ENCODE data around the gene ZRANB3. TPM values are rescaled to one million over a fixed set of nuclear protein-coding genes. Genes with fewer than 3 reads are reported as not detected.

Gene ZRANB3
- total and polyA plus RNA-seq, 2 donors (not counting 3 experiments of a cell fraction or from before 2014, with no cell fraction given) = 2.2 to 6.0 TPM

GRCh38 chr2:135456431-135456830 lies 74.6 kb downstream of the ZRANB3 start:
- H3K79me2 ChIP-seq (ENCODE audit: control insufficient read depth, insufficient read depth, low read length) = no peaks in the 10 kb centered on the region
- no peak overlapping the region for H3K4me2 ChIP-seq (ENCODE audit: insufficient read depth, low read length)
- ChIA-PET POLR2A (no interaction called here), CTCF (no interaction called here)
- no peaks in the 10 kb centered on the region for H3K4me1 ChIP-seq (ENCODE audit: control insufficient read depth, extremely low read depth, insufficient read depth, low read length)
- FAIRE-seq = no peak
- no peak overlapping the region for H3K4me3 ChIP-seq (replicated peaks in 1 of 3; ENCODE audit: insufficient read depth in 1 of 3, low read depth in 1 of 3, low read length in 3 of 3)
- no peaks in the 10 kb centered on the region for H3K27me3 ChIP-seq (ENCODE audit: control insufficient read depth in 2 of 2, insufficient read depth in 2 of 2, low read length in 2 of 2)
- no peak overlapping the region for H3K27ac ChIP-seq (ENCODE audit: insufficient read depth, low read depth, low read length)
- TF ChIP-seq EZH2 (IDR thresholded peaks at IDR 0.05; ENCODE audit: borderline replicate concordance, low read depth, low read length, severe bottlenecking) (no peak), CTCF (IDR thresholded peaks at IDR 0.05; ENCODE audit: extremely low read depth in 1 of 2, insufficient read depth in 1 of 2, low read depth in 1 of 2, low read length in 2 of 2) (no peak), POLR2A (IDR thresholded peaks at IDR 0.05; ENCODE audit: low read depth, low read length) (no peak), JUN (IDR thresholded peaks at IDR 0.05; ENCODE audit: borderline replicate concordance, insufficient read depth, insufficient read length, low read depth) (no peak)
- dilution Hi-C loops (cut with MboI; ENCODE audit: extremely low pct_ligation_motif_present, low sequenced_read_pairs) = no loop called here
- H3K36me3 ChIP-seq (ENCODE audit: control insufficient read depth in 2 of 2, extremely low read depth in 1 of 2, insufficient read depth in 2 of 2, low read length in 2 of 2) = no peaks in the 10 kb centered on the region
- DNase-seq (ENCODE audit: low read depth, low spot score) = no peak
- intact Hi-C loops (cut with micrococcal nuclease) = no loop called here
- no peak overlapping the region for H2AFZ ChIP-seq (ENCODE audit: low read depth, low read length)
- H3K9me1 ChIP-seq (replicated peaks; ENCODE audit: control insufficient read depth, extremely low read depth, insufficient read depth, low read length) = no peaks in the 10 kb centered on the region
- no peaks in the 10 kb centered on the region for H3K9me3 ChIP-seq (replicated peaks; ENCODE audit: control insufficient read depth, insufficient read depth, low read length)
- no TSS peak for BruUV-seq (replicated peaks)
- no peak overlapping the region for H3K9ac ChIP-seq (replicated peaks; ENCODE audit: extremely low read depth, insufficient read depth, low read length)
- H4K20me1 ChIP-seq (replicated peaks; ENCODE audit: control insufficient read depth, extremely low read depth, insufficient read depth, low read length) = no peaks in the 10 kb centered on the region

GRCh38 chr2:135454608-135455007 lies 76.4 kb downstream of the ZRANB3 start:
- BruUV-seq (replicated peaks) = no TSS peak
- Histone ChIP-seq H3K4me2 (ENCODE audit: insufficient read depth, low read length) (no peak overlapping the region), H3K9me1 (replicated peaks; ENCODE audit: control insufficient read depth, extremely low read depth, insufficient read depth, low read length) (no peaks in the 10 kb centered on the region), H3K79me2 (ENCODE audit: control insufficient read depth, insufficient read depth, low read length) (no peaks in the 10 kb centered on the region), H3K36me3 (ENCODE audit: control insufficient read depth in 2 of 2, extremely low read depth in 1 of 2, insufficient read depth in 2 of 2, low read length in 2 of 2) (no peaks in the 10 kb centered on the region), H3K9me3 (replicated peaks; ENCODE audit: control insufficient read depth, insufficient read depth, low read length) (no peaks in the 10 kb centered on the region), H3K4me3 (replicated peaks in 1 of 3; ENCODE audit: insufficient read depth in 1 of 3, low read depth in 1 of 3, low read length in 3 of 3) (no peak overlapping the region), H3K9ac (replicated peaks; ENCODE audit: extremely low read depth, insufficient read depth, low read length) (no peak overlapping the region), H3K4me1 (ENCODE audit: control insufficient read depth, extremely low read depth, insufficient read depth, low read length) (no peaks in the 10 kb centered on the region), H2AFZ (ENCODE audit: low read depth, low read length) (no peak overlapping the region), H4K20me1 (replicated peaks; ENCODE audit: control insufficient read depth, extremely low read depth, insufficient read depth, low read length) (no peaks in the 10 kb centered on the region), H3K27me3 (ENCODE audit: control insufficient read depth in 2 of 2, insufficient read depth in 2 of 2, low read length in 2 of 2) (no peaks in the 10 kb centered on the region), H3K27ac (ENCODE audit: insufficient read depth, low read depth, low read length) (no peak overlapping the region)
- ChIA-PET CTCF (no interaction called here), POLR2A (no interaction called here)
- TF ChIP-seq CTCF (IDR thresholded peaks at IDR 0.05; ENCODE audit: extremely low read depth in 1 of 2, insufficient read depth in 1 of 2, low read depth in 1 of 2, low read length in 2 of 2) = no peak
- no peak for TF ChIP-seq POLR2A (IDR thresholded peaks at IDR 0.05; ENCODE audit: low read depth, low read length)
- no peak for TF ChIP-seq FOS (IDR thresholded peaks at IDR 0.05; ENCODE audit: borderline replicate concordance, insufficient read depth, low read length)
- no peak for TF ChIP-seq JUN (IDR thresholded peaks at IDR 0.05; ENCODE audit: borderline replicate concordance, insufficient read depth, insufficient read length, low read depth)
- TF ChIP-seq EZH2 (IDR thresholded peaks at IDR 0.05; ENCODE audit: borderline replicate concordance, low read depth, low read length, severe bottlenecking) = no peak
- TF ChIP-seq GATA2 (IDR thresholded peaks at IDR 0.05; ENCODE audit: insufficient read depth, insufficient read length, low read depth, low read length) = no peak
- no peak for TF ChIP-seq POLR2AphosphoS5 (IDR thresholded peaks at IDR 0.05; ENCODE audit: insufficient read depth, low read depth, low read length)
- TF ChIP-seq MAX (IDR thresholded peaks at IDR 0.05; ENCODE audit: insufficient read depth, insufficient read length) = no peak
- FAIRE-seq (no peak), DNase-seq (ENCODE audit: low read depth, low spot score) (no peak)
- dilution Hi-C loops (cut with MboI; ENCODE audit: extremely low pct_ligation_motif_present, low sequenced_read_pairs) (no loop called here), intact Hi-C loops (cut with micrococcal nuclease) (no loop called here)

All from endothelial cell of umbilical vein (primary cell).